CD14-positive monocyte (primary cell): ENCODE measurements around the gene TMOD1. TPM values are rescaled to one million over a fixed set of nuclear protein-coding genes. Genes with fewer than 3 reads are reported as not detected.

ENCODE experiments used
- DNase-seq, 3 donors: peaks; one replicate each; pipeline ENCODE4 v3.0.0-alpha.2; 2011 to 2022
- H2AFZ ChIP-seq: 2 replicates; pipeline ENCODE4 v1.6.0; 2012; ENCODE audit warnings: mild to moderate bottlenecking, low read depth, low read length, inconsistent platforms; ENCODE audit not compliant: insufficient read depth, poor library complexity, severe bottlenecking
- H3K27ac ChIP-seq, 2 donors: 1 replicate in 1 of 2; 2 replicates in 1 of 2; pipeline ENCODE4 v1.5.1; 2012 to 2013; ENCODE audit warnings: low read length in 2 of 2, control low read depth in 1 of 2, inconsistent platforms in 1 of 2, low read depth in 1 of 2, mild to moderate bottlenecking in 1 of 2
- H3K27me3 ChIP-seq, 2 donors: one replicate each; pipeline versions ENCODE4 v1.6.0 to v1.6.1; 2011 to 2013; ENCODE audit warnings: low read length in 2 of 2; ENCODE audit not compliant: control insufficient read depth in 2 of 2, insufficient read depth in 2 of 2
- H3K36me3 ChIP-seq, 2 donors: replicated peaks in 1 of 2; 1 replicate in 1 of 2; 2 replicates in 1 of 2; pipeline versions ENCODE4 v1.5.1 to v1.6.1; 2012 to 2013; ENCODE audit warnings: low read length in 2 of 2, control low read depth in 1 of 2, inconsistent platforms in 1 of 2, mild to moderate bottlenecking in 1 of 2; ENCODE audit not compliant: insufficient read depth in 2 of 2, control insufficient read depth in 1 of 2
- H3K4me1 ChIP-seq, 2 donors: 1 replicate in 1 of 2; 2 replicates in 1 of 2; pipeline versions ENCODE4 v1.5.1 to v1.6.1; 2012 to 2013; ENCODE audit warnings: low read length in 2 of 2, control low read depth in 1 of 2, inconsistent platforms in 1 of 2, mild to moderate bottlenecking in 1 of 2, moderate library complexity in 1 of 2; ENCODE audit not compliant: insufficient read depth in 2 of 2, control insufficient read depth in 1 of 2
- H3K4me2 ChIP-seq: replicated peaks from 2 replicates; pipeline ENCODE3; 2012; ENCODE audit warnings: low read length, moderate library complexity, mild to moderate bottlenecking; ENCODE audit not compliant: poor library complexity, severe bottlenecking; ENCODE audit errors: extremely low read depth
- H3K4me3 ChIP-seq, 3 experiments: fragments of 200-600 bp in 1 of 3; sonication (generic) in 1 of 3; replicated peaks in 1 of 3; 1 replicate in 2 of 3; 2 replicates in 1 of 3; pipeline ENCODE4 v1.5.1; 2011 to 2013; ENCODE audit warnings: low read length in 3 of 3, mild to moderate bottlenecking in 3 of 3, control low read depth in 2 of 3, low read depth in 2 of 3, inconsistent platforms in 1 of 3, moderate library complexity in 1 of 3
- H3K79me2 ChIP-seq: 2 replicates; pipeline ENCODE4 v1.6.0; 2012; ENCODE audit warnings: mild to moderate bottlenecking, control low read depth, inconsistent platforms, low read length, moderate library complexity; ENCODE audit not compliant: insufficient read depth
- H3K9ac ChIP-seq: 2 replicates; pipeline ENCODE4 v1.6.0; 2017; ENCODE audit warnings: low read length, mild to moderate bottlenecking; ENCODE audit not compliant: insufficient read depth, poor library complexity, severe bottlenecking
- H3K9me3 ChIP-seq, 2 donors: replicated peaks in 1 of 2; 1 replicate in 1 of 2; 2 replicates in 1 of 2; pipeline versions ENCODE4 v1.5.1 to v1.6.1; 2012 to 2013; ENCODE audit warnings: low read length in 2 of 2, control low read depth in 1 of 2; ENCODE audit not compliant: control insufficient read depth in 1 of 2, insufficient read depth in 1 of 2
- H4K20me1 ChIP-seq: 2 replicates; pipeline ENCODE4 v1.6.0; 2012; ENCODE audit warnings: mild to moderate bottlenecking, low read length, control low read depth, moderate library complexity; ENCODE audit not compliant: insufficient read depth
- H3K27ac Mint-ChIP-seq, 7 donors: one replicate each; pipeline ENCODE4 v1.8.0; 2020; ENCODE audit warnings: mild to moderate bottlenecking in 7 of 7, mixed read lengths in 7 of 7, moderate library complexity in 6 of 7, inconsistent platforms in 2 of 7
- H3K27me3 Mint-ChIP-seq, 3 donors: one replicate each; pipeline ENCODE4 v1.8.0; 2021 to 2022; ENCODE audit warnings: low read depth in 3 of 3, mild to moderate bottlenecking in 3 of 3, mixed read lengths in 3 of 3, moderate library complexity in 3 of 3, inconsistent platforms in 1 of 3
- H3K36me3 Mint-ChIP-seq, 2 donors: one replicate each; pipeline ENCODE4 v1.8.0; 2020; ENCODE audit warnings: mixed read lengths in 2 of 2, inconsistent platforms in 1 of 2, mild to moderate bottlenecking in 1 of 2
- H3K4me1 Mint-ChIP-seq: one replicate; pipeline ENCODE4 v1.8.0; 2020; ENCODE audit warnings: mild to moderate bottlenecking, mixed read lengths
- H3K4me3 Mint-ChIP-seq, 2 donors: one replicate each; pipeline ENCODE4 v1.8.0; 2020; ENCODE audit warnings: mild to moderate bottlenecking in 2 of 2, mixed read lengths in 2 of 2, moderate library complexity in 1 of 2
- H3K9me3 Mint-ChIP-seq, 7 donors: one replicate each; pipeline ENCODE4 v1.8.0; 2020 to 2022; ENCODE audit warnings: mixed read lengths in 7 of 7, mild to moderate bottlenecking in 6 of 7, moderate library complexity in 6 of 7, inconsistent platforms in 2 of 7
- WGBS: methylation state at CpG from one replicate; pipeline ENCODE4 v1.1.5; 2013; ENCODE audit warnings: missing lambda C conversion rate; ENCODE audit not compliant: insufficient coverage; 5-methylcytosine and 5-hydroxymethylcytosine counted together
- intact Hi-C, 2 donors: fragments of 100-400 bp; cut with micrococcal nuclease; formaldehyde crosslinking; loops; one replicate each; pipeline versions ENCODE4 v1.15.0 to v1.15.1; 2023
- polyA plus RNA-seq, 3 donors: library from polyadenylated mRNA; depleted of rRNA in 1 of 3; unstranded in 2 of 3; stranded (reverse) in 1 of 3; fragments of 300-500 nt in 2 of 3; fragments of >200 nt in 1 of 3; fragmentation: Illumina TruSeq in 2 of 3; gene quantifications; 1 replicate in 2 of 3; 2 replicates in 1 of 3; pipeline ENCODE4 v1.2.3, GENCODE V29; 2012 to 2021
- TF ChIP-seq, protein P1 (sequence below): fragments of 200-600 bp; IDR thresholded peaks from one replicate; pipeline ENCODE4 v1.8.0; 2022; ENCODE audit warnings: antibody characterized with exemption, mild to moderate bottlenecking

Gene TMOD1
- polyA plus RNA-seq, 3 donors = 0.09 to 0.81 (median 0.59) TPM

DNA sequence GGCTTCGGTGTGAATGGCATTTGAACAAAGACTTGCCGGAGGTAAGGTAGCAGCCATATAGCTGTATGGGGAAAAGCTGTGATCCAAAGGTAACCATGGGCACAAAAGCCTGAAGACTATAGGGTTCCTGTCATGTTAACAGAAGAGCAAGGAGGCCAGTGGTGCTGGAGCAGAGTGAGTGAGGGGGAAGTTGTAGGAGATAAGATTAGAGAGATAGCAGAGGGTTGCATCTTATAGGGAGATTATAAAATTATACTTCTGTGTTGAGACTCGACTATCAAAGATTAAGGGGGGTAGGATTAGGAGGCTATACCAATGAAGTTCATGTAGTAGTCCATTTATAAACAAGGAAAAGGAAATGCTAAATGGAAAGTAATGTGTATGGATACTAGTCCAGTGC, 135.4 kb downstream of the TMOD1 start:
- Mint-ChIP-seq H3K4me3 (no peak overlapping the region), H3K27me3 (no peaks in the 10 kb centered on the region), H3K9me3 (no peaks in the 10 kb centered on the region), H3K4me1 (peaks cover 44% of the 10 kb centered on the region), H3K36me3 (peaks cover 22 to 28% of the 10 kb centered on the region in 2 donors), H3K27ac (peak overlapping the region in 3 of 7 donors; percentile 1 to 77 (median 61))
- intact Hi-C loops = loop anchor here (10.0 kb wide), 2 partner anchors 58 to 288 kb away; partner anchors contain the start of genes TRMO (in 1 of the 2) and XPA (in 1 of the 2)
- Histone ChIP-seq H3K79me2 (peaks cover 79% of the 10 kb centered on the region), H2AFZ (no peak overlapping the region), H3K27me3 (no peaks in the 10 kb centered on the region), H3K4me1 (peaks cover 20 to 31% of the 10 kb centered on the region in 2 donors), H3K27ac (peak overlapping the region in 1 of 2 donors; percentile 46), H3K4me2 (no peak overlapping the region), H3K9ac (no peak overlapping the region), H4K20me1 (peaks cover 47% of the 10 kb centered on the region), H3K4me3 (no peak overlapping the region), H3K9me3 (no peaks in the 10 kb centered on the region), H3K36me3 (peaks cover 9 to 18% of the 10 kb centered on the region in 2 donors)
- no peak for DNase-seq
- WGBS = 93% methylated on average over 2 of the region's 3 CpGs
- TF ChIP-seq, protein P1, sequence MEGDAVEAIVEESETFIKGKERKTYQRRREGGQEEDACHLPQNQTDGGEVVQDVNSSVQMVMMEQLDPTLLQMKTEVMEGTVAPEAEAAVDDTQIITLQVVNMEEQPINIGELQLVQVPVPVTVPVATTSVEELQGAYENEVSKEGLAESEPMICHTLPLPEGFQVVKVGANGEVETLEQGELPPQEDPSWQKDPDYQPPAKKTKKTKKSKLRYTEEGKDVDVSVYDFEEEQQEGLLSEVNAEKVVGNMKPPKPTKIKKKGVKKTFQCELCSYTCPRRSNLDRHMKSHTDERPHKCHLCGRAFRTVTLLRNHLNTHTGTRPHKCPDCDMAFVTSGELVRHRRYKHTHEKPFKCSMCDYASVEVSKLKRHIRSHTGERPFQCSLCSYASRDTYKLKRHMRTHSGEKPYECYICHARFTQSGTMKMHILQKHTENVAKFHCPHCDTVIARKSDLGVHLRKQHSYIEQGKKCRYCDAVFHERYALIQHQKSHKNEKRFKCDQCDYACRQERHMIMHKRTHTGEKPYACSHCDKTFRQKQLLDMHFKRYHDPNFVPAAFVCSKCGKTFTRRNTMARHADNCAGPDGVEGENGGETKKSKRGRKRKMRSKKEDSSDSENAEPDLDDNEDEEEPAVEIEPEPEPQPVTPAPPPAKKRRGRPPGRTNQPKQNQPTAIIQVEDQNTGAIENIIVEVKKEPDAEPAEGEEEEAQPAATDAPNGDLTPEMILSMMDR = no peak

DNA sequence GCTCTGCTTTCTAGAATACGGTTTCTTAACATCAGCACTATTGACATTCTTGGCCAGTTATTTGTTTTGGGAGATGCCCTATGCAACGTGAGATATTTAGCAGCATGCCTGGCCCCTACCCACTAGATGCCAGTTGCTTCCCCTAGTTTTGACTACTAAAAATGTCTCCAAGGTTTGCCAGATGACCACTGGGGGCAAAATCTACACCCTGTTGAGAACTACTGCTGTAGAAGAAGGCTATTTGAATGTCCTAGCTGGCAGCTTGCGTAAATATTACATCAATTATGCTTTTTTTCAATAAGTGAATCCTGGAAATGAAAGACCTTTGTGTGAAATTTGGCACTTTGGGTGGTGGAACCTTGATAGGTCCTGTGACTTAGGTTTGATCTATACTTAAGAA, 137.2 kb downstream of the TMOD1 start:
- peaks cover 36 to 41% of the 10 kb centered on the region in 2 donors for H3K36me3 Mint-ChIP-seq
- intact Hi-C loops = loop anchor here (10.0 kb wide), 2 partner anchors 56 to 286 kb away; partner anchors contain the start of genes TRMO (in 1 of the 2) and XPA (in 1 of the 2)
- no peaks in the 10 kb centered on the region for H3K9me3 ChIP-seq
- no peaks in the 10 kb centered on the region for H3K27me3 ChIP-seq
- H3K27me3 Mint-ChIP-seq = no peaks in the 10 kb centered on the region
- DNase-seq = peak in 1 of 3 donors; percentile 3
- TF ChIP-seq, protein P1 = no peak
- peaks cover 13 to 22% of the 10 kb centered on the region in 2 donors for H3K4me1 ChIP-seq
- H3K4me3 Mint-ChIP-seq = no peak overlapping the region
- peaks cover 39% of the 10 kb centered on the region for H3K4me1 Mint-ChIP-seq
- no peak overlapping the region for H2AFZ ChIP-seq
- H3K4me2 ChIP-seq = no peak overlapping the region
- peaks cover 77% of the 10 kb centered on the region for H3K79me2 ChIP-seq
- no peak overlapping the region for H3K9ac ChIP-seq
- H3K36me3 ChIP-seq = peaks cover 27 to 36% of the 10 kb centered on the region in 2 donors
- WGBS = 100% methylated on average over 1 of the region's 3 CpGs
- peak overlapping the region in 1 of 7 donors; percentile 70 for H3K27ac Mint-ChIP-seq
- peaks cover 47% of the 10 kb centered on the region for H4K20me1 ChIP-seq
- peak overlapping the region in 1 of 2 donors; percentile 23 for H3K27ac ChIP-seq
- H3K4me3 ChIP-seq = no peak overlapping the region
- H3K9me3 Mint-ChIP-seq = no peaks in the 10 kb centered on the region
